SH-SY5Y (cell line): ENCODE data around the gene ICA1L.

ENCODE experiments used
- GATA2 ChIP-seq: IDR thresholded peaks from 2 replicates; pipeline ENCODE4 v1.6.1; 2011; ENCODE audit warnings: mild to moderate bottlenecking, low read depth, low read length
- GATA3 ChIP-seq: IDR thresholded peaks from 2 replicates; pipeline ENCODE4 v1.6.1; 2011; ENCODE audit warnings: low read depth, mild to moderate bottlenecking, low read length, moderate library complexity

The ICA1L gene

GRCh38 chr2:202871300-202872141 lies at the start of gene ICA1L:
TSS of gene ICA1L (minus strand) at chr2:202871766. CDS start at chr2:202829009, 42,757 bp downstream.
- TF ChIP-seq GATA3 (no peak), GATA2 (no peak)

DNA sequence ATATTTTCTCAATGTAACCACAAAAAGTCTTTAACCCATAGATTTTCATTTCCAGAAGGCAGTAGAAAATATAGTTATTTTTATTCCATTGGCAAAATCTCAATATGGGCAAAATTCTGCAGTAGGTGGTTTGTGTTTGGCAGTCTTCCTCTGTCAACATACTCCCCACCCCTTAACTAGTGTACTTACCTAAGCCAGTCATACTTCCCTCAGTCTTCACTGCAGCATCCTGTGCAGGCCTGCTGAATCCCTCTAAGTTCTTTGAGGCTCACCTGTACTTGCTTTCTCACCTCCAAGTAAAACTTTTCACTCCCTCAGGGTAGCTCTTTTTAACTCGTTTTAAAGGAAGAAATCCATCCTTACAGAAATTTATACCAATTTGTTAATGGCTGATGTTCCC lies 47.3 kb upstream of the ICA1L start:
- no peak for TF ChIP-seq GATA2
- TF ChIP-seq GATA3: no peak

DNA sequence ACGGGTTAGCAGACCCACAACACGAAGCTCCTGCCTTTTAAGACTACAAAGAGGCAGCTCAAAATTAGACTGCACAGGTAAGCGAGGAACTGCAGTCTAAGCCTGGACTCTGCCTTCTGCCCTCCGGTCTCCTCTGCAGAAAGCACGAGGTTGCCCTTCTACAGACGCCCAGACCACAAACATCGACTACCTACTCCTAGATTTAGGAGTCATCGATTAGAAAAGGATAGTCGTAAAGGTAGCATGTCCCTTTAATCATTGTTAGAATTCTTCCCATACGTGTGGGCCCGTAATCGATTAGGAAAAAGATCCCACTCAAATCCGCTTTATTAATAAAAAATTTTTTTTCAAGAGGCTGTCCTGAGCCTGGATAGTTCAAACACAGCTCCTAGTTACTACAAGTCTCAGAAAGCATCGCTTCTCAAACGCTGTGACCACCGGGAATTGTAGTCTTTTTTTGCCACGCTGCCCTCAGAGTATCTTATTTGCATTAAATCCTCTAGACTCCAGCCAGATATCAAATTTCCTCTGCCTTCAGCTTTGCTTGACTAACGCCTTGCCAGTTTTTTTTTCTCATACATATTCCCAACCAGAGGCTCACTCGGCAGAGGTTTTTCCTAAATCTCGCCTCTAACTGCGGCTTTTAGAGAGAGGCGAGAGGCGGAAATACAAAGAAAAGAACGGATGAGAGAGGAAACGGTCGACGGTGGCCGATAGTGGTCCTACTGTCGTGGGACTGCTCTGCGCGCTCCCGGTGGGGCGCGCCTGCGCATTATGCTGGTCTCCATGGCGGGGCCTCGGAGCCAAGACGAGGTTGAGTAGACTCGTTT lies 40.2 kb upstream of the ICA1L start, which contains the start of the genes CARF and WDR12:
CARF (plus strand) TSS at position 764 of the 830 bp plus-strand sequence. CDS start 29,628 bp downstream, outside the sequence.
WDR12 (minus strand) TSS at position 162 of the 830 bp plus-strand sequence. CDS start 197 bp downstream, outside the sequence.
- TF ChIP-seq GATA3 (no peak), GATA2 (no peak)

DNA sequence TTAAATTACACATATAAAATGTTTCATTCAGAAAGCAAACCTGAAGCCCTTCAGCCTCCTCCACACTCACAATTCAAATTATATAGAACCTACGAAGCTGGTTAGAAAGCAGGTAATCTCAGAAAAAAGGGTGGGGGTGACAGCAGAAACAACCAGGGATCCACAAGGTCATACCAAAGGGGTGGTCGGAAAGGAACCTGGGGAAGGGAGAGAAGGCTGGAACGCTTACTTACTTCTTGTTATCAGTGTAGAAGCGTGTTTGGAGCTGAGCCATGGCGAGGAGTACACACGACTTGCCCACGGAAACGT lies 39.6 kb upstream of the ICA1L start:
- TF ChIP-seq GATA3 (no peak), GATA2 (no peak)

GRCh38 chr2:202910698-202911097 lies 39.1 kb upstream of the ICA1L start:
- TF ChIP-seq GATA2: no peak
- TF ChIP-seq GATA3: no peak

- TF ChIP-seq GATA3: no peak
- TF ChIP-seq GATA2: no peak
Measured at GRCh38 chr2:202909394-202910192, 38.0 kb upstream of the ICA1L start.

DNA sequence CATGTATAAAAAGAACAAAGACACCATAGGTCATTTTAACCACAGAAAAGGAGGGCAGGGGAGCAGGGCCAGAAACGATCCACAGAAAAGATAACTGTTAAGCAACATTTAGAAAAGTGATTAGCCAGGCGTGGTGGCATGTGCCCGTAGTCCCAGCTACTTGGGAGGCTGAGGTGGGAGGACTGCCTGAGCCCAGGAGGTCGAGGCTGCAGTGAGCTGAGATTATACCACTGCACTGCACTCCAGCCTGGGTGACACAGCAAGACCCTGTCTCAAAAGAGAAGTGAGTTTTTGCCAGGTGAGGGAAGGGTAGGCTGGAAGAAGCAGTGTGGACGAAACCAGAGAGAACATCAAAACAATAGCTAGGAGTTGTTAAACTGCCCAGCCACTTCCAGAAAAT lies 36.6 kb upstream of the ICA1L start:
- TF ChIP-seq GATA3 (no peak), GATA2 (no peak)

DNA sequence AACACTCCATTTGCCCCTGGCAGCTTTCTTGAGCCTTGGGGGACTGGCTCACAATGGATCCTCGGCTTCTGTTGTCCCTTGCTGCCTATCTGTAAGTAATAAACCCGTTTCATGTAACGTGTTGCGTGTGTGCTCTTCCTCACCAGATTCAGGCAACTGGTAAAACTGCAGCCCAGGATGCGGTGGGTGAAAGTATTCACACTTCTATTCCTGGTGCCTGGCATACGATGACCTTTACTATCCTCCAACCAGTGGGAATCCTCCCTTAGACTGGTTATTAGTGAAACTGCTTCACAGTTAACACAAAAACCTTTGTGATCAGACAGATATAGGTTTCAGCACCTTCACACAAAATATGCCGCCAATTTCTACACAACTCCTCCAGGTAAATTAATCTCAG lies 13.6 kb upstream of the ICA1L start:
- TF ChIP-seq GATA2 (no peak), GATA3 (no peak)

DNA sequence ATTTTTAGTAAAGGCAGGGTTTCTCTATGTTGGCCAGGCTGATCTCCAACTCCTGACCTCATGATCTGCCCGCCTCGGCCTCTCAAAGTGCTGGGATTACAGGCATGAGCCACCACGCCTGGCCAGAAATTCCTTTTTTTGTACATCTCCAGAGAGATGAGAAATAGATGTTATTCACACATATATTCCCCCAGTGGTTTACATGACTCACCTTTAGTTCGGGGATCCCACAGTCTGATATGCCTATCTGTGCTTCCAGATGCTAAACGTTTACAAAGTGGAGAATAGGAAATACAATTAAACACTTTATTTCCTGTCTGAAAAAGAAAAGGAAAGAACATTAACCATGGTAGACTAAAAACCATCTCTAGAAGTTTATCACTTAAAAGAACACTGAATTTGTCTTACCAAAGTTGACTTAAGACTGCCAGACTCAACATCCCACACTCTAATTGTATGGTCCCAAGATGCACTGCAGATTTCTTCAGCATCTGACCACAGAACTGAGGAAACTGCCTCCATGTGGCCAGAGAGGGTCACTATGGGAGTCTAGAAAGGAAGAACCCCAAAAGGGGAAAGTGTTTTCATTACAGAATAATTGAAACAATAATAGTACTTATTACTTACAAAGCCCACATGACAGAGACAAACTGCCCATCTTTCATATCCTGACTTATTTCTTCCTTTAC lies 12.6 kb upstream of the ICA1L start:
- TF ChIP-seq GATA2: no peak
- TF ChIP-seq GATA3: no peak

- TF ChIP-seq GATA3: no peak
- no peak for TF ChIP-seq GATA2
Measured at GRCh38 chr2:202881570-202881969, 10.0 kb upstream of the ICA1L start.

DNA sequence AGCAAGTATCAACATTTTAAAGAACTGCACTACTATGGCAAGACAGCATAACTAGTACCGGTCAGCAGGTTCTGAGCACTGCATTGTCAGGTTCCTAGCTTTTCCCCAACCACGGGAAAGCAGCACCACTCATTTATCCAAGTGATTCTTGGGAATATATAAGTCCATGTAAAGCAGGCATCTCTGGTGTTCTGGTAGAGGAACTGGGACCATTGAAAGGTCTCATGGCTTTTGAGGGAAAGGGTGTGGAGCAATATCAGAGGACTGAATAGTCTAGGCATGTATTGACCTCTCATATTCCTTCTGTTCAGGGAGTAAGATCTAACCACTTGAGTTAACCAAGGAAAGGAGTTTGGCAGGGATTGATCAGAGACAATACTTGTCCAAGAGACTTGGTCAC lies 6.1 kb upstream of the ICA1L start:
- TF ChIP-seq GATA3 (no peak), GATA2 (no peak)

- no peak; the same call in 1 of the 2 replicates for TF ChIP-seq GATA2
- no peak for TF ChIP-seq GATA3
Measured at GRCh38 chr2:202870431-202871299, 901 bp downstream of the ICA1L start.
